GM18858 (cell line): ENCODE results near the gene UPB1.

ENCODE experiments used
- ATAC-seq: cut with Tn5 transposase; IDR thresholded peaks from one replicate; pipeline ENCODE4 v1.9.1; 2021; ENCODE audit not compliant: unreplicated experiment

UPB1 gene

DNA sequence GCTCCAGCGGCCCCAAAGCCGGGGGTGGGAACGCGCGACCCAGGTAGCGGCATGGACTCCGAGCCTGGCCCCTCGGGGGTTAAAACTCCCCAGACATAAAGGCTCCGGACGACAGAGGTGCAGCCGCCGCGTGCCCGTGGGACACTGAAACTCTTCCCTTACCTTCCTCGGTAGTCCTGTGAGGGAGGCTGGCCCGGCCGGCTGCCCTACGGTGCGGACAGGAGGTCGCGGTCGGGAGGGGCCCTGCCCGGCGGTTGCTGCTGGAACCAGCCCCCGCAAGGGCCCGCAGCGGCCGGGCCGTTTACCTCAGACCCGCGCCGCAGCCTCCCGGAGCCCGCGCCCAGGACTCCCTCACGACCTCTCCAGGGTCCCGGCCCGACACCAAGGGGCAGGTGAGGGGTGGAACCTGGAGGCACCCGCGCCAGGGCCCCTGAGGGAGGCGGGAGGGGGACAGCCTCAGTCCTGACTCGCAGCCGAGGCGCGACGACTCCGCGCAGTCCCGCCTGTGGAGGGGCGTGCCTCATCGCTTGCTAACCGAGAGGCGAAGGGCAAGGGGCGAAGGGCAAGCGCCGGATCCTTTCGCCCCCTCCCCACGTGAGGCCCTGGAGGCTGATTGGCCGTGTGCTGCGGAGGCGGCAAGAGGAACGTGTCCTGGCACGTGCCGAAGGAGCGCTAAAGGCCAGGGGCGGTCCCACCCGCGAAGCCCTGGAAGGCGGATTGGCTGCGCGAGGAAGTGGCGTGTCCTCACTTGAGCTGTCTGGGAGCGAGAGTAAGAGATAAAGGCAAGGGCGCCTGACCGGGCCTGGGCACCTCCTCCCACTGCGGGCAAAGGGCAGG lies at the start of gene UPB1:
TSS of gene UPB1 (plus strand) at position 805 of the 837 bp plus-strand sequence. CDS start 72 bp downstream, outside the sequence.
- ATAC-seq = no peak

DNA sequence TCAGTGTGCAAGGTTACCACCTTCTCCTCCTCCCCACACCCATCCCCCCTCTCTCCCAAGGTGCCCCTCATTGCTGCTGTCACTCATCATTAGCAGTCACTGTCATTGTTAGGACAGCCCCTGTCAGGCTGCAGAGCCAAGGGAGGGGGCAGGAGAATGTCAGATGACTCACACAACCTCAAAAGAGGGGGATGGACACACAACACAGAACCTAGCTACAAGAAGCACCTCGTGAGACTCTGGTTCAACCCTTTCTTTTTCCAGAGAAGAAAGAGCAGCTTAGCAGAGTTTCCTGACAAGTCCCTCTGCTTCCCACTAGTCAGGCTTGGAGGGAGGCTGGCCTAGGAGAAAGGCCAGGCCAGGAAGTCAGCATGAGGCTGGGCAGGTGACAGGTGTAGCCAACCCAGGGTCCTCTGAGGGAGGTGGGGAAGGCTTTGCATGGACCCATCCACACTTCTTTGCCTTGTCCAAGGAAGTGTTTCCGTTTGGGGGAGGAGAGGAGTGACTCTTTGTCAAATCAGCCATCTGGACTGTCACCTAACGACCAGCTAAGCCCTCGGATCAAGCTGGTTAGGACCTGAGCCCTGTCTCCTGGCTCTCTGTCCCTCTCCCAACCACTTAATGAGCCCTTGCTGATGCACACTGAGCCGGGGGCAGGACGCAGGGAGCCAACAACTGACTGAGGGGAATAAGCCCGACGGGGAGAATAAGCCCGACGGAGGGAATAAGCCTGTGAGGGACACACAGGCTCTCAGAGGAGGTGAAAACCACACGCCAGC lies 49.5 kb upstream of the UPB1 start:
- ATAC-seq = no peak

DNA sequence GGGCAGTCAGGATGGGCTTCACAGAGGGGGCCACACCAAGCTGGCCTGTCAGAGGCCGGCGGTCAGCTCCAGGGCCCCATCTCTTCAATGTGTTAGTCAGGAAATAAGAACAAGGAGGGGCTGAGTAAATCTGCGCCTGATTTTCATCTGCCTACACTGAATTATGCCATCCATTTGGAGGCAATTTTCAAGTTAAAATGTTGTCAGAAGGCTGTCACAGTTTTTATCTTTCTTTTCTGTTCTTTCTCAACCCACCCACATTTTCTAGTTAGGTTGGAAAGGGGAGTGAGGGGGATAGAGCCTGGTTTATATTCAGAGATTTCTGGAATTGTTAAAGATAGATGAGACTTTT lies 48.9 kb upstream of the UPB1 start:
- no peak for ATAC-seq

DNA sequence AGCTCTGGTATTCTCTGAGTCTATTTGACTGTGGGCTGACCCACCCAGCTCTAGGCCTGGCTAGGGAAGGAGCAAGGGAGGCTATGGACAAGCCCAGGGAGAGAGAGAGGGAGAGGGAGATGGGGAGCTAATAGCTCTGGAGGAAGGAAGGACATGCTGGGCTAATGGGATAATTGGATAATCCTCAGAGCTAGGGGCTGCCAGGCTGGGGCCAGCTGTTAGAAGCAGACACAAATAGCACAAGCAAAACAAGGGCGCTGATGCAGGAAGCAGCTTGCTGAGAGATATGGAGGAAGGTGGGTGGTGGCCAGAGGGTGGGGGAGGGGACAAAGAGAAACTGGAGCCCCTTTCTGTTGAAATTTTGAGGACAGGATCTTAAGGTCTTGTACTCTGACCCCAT lies 44.5 kb upstream of the UPB1 start:
- ATAC-seq = no peak

DNA sequence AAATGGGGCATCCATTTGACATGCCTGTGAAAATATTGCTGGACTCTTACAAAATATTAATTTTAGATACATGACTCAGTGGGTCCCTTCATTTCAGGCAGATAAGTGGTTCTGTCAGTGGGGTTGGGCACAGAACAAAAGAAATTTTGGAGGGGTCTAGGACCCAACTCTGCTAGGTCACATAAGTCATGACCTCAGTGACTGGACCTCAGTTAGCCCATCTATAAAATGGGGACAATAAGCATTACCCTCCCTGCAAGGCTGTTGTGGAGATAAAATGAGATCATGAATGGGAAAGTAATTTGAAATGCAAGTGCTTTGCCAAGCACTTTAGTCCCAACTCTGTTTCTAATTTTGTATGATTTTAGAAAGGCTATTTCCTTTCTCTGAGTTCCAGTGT lies 44.0 kb upstream of the UPB1 start:
- ATAC-seq = no peak

DNA sequence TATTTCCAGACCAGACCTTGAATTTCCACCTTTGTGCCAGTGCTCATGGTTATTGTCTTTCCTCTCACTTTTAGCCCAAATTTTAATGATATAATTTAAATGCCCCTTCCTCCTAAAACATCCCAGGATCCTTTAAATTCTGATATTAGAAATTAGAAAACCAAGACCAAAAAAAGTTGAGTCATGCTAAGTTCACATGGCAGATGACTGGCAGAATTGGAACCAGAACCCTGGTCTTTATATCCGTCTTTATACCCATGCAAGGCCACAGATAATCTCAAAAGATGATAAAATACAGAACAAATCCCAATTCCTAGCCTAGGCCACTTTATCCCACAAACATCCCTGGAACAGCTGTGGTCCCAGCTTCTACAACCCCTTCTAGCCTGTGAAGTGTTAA lies 41.3 kb upstream of the UPB1 start:
- ATAC-seq = no peak

DNA sequence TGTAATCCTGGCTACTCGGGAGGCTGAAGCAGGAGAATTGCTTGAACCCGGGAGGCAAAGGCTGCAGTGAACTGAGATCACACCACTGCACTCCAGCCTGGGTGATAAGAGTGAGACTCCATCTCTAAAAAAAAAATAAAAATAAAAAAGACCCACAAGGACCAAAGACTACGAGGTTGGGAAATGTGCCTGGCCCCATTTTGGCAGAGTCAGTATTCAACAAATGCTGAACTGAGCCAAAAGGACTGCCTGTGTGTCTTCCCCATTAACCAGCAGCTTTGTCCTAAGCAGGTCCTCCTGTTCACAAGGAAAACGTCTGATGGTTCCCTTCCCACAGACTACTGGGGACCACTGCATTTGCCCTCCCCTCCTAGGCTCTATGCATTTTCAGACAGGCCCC lies 40.1 kb upstream of the UPB1 start:
- no peak for ATAC-seq

DNA sequence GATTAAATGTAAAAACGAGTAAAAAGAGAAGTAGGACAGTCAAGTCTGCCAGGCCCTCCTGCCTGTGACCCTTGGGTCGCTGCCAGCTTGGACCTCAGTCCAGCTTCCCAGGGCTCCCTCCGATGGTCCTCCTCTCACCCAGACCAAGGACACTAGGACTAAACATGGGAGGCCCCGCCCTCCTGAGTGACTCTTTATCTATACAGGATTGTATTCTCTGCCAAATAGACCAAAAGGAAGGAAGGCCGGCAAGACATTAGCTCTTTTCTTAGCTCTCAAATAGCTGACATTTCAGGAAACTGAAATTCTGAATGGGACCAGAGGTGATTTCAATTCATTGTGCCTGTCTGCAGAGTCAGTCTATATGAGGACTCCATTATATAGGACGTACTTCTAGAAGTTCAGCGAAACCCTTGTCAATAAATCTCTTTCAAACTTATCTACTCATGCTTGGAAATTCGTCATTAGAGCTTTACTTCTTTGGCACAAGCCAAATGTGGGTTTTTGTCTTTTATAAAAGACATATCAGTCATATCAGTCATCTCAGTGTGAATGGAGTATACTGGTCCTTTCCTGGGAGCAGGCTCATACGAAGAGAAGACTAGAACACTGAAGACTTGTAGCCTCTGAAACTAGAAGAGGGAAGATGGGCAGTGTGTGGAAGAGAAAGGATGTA lies 39.2 kb upstream of the UPB1 start:
- no peak for ATAC-seq

DNA sequence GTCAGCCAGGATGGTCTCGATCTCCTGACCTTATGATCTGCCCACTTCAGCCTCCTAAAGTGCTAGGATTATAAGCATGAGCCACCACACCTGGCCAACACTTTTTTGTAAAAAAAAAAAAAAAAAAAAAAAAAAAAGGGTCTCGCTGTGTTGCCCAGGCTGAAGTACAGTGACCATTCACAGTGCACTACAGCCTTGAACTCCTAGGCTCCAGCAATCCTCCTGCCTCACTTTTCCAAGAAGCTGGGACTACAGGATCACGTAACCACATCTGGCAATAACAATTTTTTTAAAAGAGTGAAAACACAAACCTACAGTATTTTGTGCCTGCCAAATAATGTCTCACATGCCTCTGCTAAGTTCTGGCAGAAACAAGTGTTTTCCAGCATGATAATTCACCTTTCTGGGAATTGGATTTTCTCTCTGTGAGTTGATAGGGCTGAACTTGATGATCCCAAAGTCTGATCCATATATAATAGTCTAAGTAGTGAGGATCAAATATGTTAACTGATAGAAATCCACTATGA lies 37.2 kb upstream of the UPB1 start:
- ATAC-seq = no peak

DNA sequence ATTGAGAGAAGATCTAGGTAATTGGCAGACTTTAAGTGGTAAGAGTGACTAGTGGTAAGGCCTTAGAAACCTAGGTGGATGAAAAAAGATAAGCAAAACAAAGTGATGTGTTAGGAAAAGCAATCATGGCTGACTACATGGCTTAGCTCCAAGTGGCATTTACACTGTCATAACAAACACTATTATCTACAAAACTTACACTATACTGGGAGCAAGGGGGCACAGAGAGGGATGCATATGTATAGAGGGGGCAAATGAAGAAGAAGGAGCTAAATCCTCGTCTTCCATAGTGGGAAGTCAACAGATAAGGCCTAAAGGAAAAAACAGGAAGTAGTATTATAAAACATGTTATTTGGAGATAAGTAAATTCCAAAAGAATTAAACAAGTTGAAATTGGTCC lies 35.2 kb upstream of the UPB1 start:
- ATAC-seq = no peak

DNA sequence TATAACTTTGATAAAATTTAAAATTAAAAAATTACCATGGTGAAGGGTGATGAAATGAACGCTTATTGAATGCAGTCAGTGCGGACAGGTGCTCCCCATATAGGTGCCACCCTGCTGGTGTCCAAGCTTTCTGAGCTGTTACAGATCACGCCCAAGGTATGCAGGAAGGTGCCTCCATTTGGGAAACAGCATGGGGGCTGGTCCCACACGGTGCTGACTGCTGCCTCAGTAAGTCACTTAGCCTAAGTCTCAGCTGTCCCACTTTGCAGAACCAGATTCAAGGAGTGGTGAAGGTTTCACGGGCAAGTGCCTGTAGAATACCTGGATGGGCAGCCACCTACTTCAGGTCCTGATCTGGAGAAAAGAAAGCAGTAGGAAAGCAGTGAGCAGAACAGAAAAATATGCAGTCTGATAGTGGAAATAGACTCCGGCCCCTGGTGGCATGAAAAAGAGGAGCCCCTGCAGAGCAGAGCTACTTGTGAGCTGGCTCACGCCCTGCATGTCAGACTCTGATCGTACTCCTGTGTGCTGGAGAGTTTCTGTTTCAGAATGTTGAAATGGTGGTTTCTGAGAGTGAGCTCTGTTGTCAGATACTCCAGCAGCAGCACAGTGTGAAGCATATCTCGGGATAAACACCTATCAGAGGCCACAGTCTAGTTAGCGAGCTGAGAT lies 34.6 kb upstream of the UPB1 start:
- no peak for ATAC-seq

DNA sequence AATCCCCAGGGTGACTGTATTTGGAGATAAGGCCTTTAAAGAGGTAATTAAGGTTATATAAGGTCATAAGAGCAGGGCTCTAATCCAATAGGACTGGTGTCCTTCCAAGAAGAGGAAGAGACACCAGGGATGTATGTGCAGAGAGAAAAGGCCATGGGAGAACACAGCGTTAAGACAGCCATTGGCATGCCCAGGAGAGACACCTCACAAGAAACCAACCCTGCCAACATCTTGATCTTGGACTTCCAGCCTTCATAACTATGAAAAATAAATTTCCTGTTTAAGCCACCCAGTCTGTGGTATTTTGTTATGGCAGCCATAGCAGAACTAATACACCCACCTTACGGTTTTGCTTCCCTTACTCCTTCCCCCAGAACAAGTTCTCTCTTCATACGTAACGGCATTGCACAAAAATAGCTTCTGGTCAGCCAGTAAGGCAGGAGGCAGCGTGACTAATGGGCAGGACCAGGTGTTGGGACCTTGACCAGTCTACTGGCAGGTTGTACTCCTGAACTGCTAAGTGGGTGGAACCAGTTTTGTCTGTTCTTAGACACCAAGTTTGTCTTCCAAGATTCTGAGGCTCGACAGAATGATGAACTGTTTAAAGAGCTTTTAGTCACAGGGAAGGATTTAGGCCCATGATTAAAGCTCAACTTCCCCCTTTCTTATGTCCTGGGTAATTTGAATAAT lies 31.9 kb upstream of the UPB1 start:
- no peak for ATAC-seq

DNA sequence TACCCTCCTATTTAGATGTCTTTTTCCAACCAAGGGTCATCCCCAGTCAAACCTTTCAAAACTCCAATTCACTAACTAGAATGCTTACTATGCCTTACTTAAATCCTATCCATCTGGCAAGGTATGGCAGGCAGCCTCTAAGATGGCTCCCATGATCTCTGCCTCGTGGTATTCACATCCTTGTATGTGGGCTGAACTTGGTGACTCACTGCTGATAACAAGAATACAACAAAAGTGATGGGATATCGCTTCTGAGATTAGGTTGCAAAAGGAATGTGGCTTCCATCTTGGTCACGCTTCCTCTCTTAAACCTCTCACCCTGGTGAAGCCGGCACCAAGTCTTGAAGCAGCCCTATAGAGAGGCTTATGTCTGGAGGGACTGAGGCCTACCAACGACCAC lies 29.6 kb upstream of the UPB1 start:
- ATAC-seq = no peak

DNA sequence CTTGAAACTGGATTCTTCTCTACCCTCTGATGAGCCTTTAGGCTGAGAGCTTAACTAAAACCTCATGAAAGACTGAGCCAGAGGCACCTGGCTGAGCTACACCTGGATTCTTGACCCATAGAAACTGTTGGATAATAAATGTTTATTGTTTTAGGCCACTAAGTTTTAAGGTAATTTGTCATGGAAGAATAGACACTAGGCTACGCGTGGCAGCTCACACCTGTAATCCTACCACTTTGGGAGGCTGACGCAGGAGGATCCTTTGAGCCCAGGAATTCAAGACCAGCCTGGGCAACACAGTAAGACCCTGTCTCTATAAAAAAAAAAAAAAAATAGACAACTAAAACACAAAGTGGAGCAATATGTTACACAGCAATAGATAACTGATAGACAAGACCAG lies 29.2 kb upstream of the UPB1 start:
- no peak for ATAC-seq

DNA sequence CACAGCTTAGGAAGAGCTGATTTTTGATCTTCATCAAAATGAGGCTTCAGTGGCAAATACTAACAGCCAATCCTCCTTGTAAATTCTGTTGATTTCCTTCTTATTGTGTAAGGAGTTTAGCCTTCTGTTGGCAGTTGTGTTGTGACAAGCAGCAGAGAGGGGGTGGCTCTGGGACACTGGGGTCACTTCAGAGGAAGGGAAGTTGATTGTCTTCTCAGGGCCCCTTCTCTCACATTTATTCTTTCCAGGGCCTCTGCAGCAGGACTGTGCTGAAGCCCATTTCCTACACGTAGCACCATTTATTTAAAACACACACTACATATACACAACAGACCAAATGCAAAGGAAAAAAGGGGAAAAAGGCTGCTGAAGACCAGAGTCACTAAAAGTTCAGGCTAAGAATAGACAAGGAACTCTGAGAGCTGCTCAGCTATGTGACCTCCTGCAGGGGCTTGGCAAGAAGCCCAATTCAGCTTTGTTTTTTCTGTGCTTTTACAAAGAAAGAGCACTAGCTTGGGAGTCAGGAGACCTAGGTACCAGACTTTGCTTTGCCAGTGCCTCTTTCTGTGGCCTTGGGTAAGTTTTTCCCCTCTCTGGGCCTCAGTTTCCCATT lies 28.3 kb upstream of the UPB1 start:
- ATAC-seq = no peak

DNA sequence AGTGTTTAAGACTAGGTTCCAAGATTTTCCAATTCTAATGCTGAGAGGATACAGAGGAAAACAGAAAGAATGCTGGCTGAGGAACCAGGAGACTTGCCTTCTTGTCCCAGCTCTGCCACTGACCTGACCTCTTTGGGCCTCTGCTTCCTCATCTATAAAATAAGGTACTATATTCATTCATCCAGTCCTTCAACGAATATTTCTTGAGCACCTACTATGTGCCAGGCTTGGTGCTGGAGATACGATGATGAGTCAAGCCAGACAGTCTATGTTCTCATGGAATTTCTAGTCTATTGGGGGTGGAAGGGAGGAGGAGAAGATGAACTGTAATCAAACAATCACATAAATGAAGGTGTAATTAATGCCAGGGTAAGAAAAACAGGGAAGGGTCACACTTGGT lies 27.8 kb upstream of the UPB1 start:
- no peak for ATAC-seq

DNA sequence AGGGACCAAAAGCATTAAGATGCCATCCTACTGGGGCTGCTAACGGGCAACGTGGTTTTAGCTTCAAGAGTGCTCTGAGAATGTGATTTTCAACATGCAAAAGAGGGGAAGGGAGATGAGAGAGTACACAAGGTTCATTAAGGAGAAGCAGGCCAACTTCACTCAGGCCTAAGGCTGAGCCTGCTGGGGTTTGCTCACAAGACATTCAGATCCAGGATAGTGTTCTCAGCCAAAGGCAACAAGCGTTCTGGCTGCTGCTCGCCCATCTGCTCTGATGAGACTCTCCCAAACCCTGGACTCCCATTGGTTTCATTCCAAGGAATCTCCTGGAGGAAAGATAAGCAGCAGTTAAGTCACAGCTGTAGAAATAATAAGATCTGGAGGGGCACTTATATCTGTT lies 23.6 kb upstream of the UPB1 start:
- ATAC-seq = no peak

DNA sequence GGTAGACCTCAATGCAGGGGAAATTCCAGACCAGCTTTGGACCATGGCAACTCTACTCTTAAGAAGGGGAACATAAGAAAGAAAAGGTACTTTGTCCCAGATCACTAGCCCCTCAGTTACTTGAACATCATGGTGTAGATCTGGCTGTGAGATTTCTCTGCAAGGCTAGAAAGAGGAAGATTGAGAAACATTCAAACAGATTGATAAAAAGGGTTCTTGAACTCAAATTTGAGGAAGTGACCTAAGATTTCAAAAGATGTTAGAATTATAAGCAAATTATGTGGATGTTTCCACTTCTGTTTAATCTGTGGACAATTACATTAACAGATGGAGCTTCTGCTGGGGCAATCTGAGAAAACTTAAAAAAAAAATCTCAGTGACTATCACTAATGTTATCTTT lies 21.8 kb upstream of the UPB1 start:
- no peak for ATAC-seq

DNA sequence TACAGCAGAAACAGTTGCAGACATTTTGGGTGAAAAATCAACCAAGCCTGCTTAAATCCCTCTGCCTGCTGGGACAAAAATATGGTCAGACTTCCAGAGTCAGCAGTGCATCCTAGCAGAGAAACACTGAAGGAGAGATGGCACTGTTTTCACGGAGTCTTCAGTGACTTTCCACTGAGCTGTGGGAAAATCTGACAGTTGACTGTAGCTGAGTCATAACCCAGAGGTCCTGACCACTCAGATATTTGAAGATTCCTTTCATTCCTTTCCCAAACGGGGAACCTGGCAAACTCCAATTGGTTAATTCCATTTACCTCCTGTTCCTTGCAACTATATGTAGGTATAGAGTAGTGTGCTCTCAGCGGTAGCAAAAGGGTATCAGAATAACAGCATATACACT lies 20.9 kb upstream of the UPB1 start:
- ATAC-seq = no peak

DNA sequence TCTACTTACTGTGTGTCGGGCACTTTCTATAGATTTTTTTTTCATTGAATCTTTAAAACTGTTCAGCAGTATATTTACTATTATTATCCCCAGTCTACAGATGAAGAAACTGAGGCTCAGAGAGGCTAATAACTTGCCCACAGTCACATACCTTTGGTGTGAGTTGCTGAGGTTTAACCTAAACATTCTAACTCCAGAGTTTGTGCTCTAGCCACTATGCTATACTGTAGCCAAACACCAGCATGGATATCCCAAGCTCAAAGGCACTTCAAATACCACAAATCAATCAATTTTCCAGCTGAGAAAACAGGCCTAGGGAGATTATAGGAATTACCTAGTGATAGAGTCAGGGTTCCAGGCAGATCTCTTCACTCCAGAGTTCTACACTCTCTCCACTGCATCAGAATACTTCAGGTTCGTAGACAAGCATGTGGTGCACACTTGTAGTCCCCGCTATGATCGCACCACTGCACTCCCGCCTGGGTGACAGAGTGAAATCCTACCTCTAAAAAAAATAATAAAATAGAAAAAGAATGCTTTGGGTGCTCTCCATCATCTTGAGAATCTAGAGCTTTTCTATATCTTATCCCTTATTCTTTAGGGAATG lies 20.4 kb upstream of the UPB1 start:
- no peak for ATAC-seq
